ENCODE measurements around the gene OR2Y1.

OR2Y1 gene

GRCh38 chr5:180736536-180736935 is 3.3 kb downstream of the OR2Y1 start:
- Histone ChIP-seq H3K27ac (ENCODE audit: low read depth, low read length) (no peak overlapping the region), H3K27me3 (ENCODE audit: control insufficient read depth, low read length) (peaks cover 7% of the 10 kb centered on the region), H3F3A (ENCODE audit: control insufficient read depth, insufficient read depth) (no peaks in the 10 kb centered on the region), H3K4me2 (ENCODE audit: low read length) (no peak overlapping the region), H3K9me2 (replicated peaks; ENCODE audit: control insufficient read depth, low read length) (no peaks in the 10 kb centered on the region), H3K79me2 (ENCODE audit: control insufficient read depth, low read length) (no peaks in the 10 kb centered on the region), H3K4me1 (ENCODE audit: control insufficient read depth, low read length) (no peaks in the 10 kb centered on the region), H3K36me3 (ENCODE audit: control insufficient read depth, low read length) (no peaks in the 10 kb centered on the region), H3K9me3 (ENCODE audit: control insufficient read depth, insufficient read depth, low read length) (no peaks in the 10 kb centered on the region), H3K4me3 (ENCODE audit: low read length) (no peak overlapping the region), H4K20me1 (ENCODE audit: control insufficient read depth, insufficient read depth, low read depth, low read length) (no peaks in the 10 kb centered on the region)
- TF ChIP-seq, protein P1, sequence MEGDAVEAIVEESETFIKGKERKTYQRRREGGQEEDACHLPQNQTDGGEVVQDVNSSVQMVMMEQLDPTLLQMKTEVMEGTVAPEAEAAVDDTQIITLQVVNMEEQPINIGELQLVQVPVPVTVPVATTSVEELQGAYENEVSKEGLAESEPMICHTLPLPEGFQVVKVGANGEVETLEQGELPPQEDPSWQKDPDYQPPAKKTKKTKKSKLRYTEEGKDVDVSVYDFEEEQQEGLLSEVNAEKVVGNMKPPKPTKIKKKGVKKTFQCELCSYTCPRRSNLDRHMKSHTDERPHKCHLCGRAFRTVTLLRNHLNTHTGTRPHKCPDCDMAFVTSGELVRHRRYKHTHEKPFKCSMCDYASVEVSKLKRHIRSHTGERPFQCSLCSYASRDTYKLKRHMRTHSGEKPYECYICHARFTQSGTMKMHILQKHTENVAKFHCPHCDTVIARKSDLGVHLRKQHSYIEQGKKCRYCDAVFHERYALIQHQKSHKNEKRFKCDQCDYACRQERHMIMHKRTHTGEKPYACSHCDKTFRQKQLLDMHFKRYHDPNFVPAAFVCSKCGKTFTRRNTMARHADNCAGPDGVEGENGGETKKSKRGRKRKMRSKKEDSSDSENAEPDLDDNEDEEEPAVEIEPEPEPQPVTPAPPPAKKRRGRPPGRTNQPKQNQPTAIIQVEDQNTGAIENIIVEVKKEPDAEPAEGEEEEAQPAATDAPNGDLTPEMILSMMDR (IDR thresholded peaks at IDR 0.05; ENCODE audit: low read depth, low read length, poor library complexity, severe bottlenecking) = no peak
- TF ChIP-seq EZH2phosphoT487 (IDR thresholded peaks at IDR 0.05; ENCODE audit: borderline replicate concordance, low read length) = no peak

- TF ChIP-seq EZH2phosphoT487 (IDR thresholded peaks at IDR 0.05; ENCODE audit: borderline replicate concordance, low read length) = no peak
- TF ChIP-seq, protein P1 (IDR thresholded peaks at IDR 0.05; ENCODE audit: low read depth, low read length, poor library complexity, severe bottlenecking) = no peak
- Histone ChIP-seq H4K20me1 (ENCODE audit: control insufficient read depth, insufficient read depth, low read depth, low read length) (no peaks in the 10 kb centered on the region), H3K27ac (ENCODE audit: low read depth, low read length) (no peak overlapping the region), H3K4me3 (ENCODE audit: low read length) (no peak overlapping the region), H3K4me1 (ENCODE audit: control insufficient read depth, low read length) (no peaks in the 10 kb centered on the region), H3F3A (ENCODE audit: control insufficient read depth, insufficient read depth) (no peaks in the 10 kb centered on the region), H3K79me2 (ENCODE audit: control insufficient read depth, low read length) (no peaks in the 10 kb centered on the region), H3K4me2 (ENCODE audit: low read length) (no peak overlapping the region), H3K27me3 (ENCODE audit: control insufficient read depth, low read length) (no peaks in the 10 kb centered on the region), H3K9me3 (ENCODE audit: control insufficient read depth, insufficient read depth, low read length) (no peaks in the 10 kb centered on the region), H3K9me2 (replicated peaks; ENCODE audit: control insufficient read depth, low read length) (no peaks in the 10 kb centered on the region), H3K36me3 (ENCODE audit: control insufficient read depth, low read length) (no peaks in the 10 kb centered on the region)
Measured at GRCh38 chr5:180724944-180725343, 14.9 kb downstream of the OR2Y1 start.

DNA sequence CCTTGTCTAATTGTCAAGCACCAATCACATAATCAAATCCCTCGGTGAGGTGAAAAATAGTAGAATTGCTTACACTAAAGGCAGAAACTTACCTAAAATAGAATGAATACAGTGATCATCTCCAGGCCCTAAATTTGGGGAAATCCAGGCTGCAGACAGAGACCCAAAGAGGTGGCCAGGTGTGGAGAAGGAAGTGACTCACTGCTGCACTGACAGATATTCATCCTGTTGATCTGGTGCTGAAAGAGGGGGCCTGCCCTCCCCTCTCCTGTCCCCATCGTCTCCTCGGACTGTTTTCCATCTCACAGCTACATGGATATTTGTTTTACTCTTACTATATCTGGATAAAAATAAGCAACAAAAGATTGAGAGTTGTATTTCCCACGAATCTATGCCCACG is 15.9 kb downstream of the OR2Y1 start:
- no peaks in the 10 kb centered on the region for H3K27me3 ChIP-seq (ENCODE audit: control insufficient read depth, low read length)
- H4K20me1 ChIP-seq (ENCODE audit: control insufficient read depth, insufficient read depth, low read depth, low read length) = no peaks in the 10 kb centered on the region
- no peaks in the 10 kb centered on the region for H3K9me2 ChIP-seq (replicated peaks; ENCODE audit: control insufficient read depth, low read length)
- H3K4me1 ChIP-seq (ENCODE audit: control insufficient read depth, low read length) = no peaks in the 10 kb centered on the region
- no peak for TF ChIP-seq EZH2phosphoT487 (IDR thresholded peaks at IDR 0.05; ENCODE audit: borderline replicate concordance, low read length)
- TF ChIP-seq, protein P1 (IDR thresholded peaks at IDR 0.05; ENCODE audit: low read depth, low read length, poor library complexity, severe bottlenecking) = no peak
- H3F3A ChIP-seq (ENCODE audit: control insufficient read depth, insufficient read depth) = no peaks in the 10 kb centered on the region
- H3K36me3 ChIP-seq (ENCODE audit: control insufficient read depth, low read length) = no peaks in the 10 kb centered on the region
- no peaks in the 10 kb centered on the region for H3K79me2 ChIP-seq (ENCODE audit: control insufficient read depth, low read length)
- H3K4me3 ChIP-seq (ENCODE audit: low read length) = no peak overlapping the region
- no peaks in the 10 kb centered on the region for H3K9me3 ChIP-seq (ENCODE audit: control insufficient read depth, insufficient read depth, low read length)
- H3K4me2 ChIP-seq (ENCODE audit: low read length) = no peak overlapping the region
- H3K27ac ChIP-seq (ENCODE audit: low read depth, low read length) = no peak overlapping the region

DNA sequence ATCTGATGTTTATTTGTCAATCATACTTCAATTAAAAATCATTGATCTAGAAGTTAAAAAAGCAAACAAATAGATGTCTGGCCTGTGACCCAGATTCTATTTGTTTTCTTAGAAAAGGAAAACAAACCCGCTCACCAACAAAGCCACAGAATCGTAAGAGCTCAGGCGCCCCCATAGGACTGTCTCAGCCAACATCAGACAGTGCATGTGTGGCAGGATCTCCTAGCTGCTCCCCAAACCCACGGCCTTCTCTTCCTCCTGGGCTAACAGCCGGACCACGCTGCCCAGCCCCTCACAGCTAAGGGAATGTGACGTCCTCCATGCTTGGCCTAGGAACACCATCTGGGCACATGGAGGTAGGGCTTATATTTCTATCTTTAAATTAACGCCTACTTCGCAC is 19.4 kb downstream of the OR2Y1 start:
- no peak for TF ChIP-seq EZH2phosphoT487 (IDR thresholded peaks at IDR 0.05; ENCODE audit: borderline replicate concordance, low read length)
- TF ChIP-seq, protein P1 (IDR thresholded peaks at IDR 0.05; ENCODE audit: low read depth, low read length, poor library complexity, severe bottlenecking) = no peak
- no peak overlapping the region for H3K4me2 ChIP-seq (ENCODE audit: low read length)
- no peak overlapping the region for H3K27ac ChIP-seq (ENCODE audit: low read depth, low read length)
- no peaks in the 10 kb centered on the region for H3K4me1 ChIP-seq (ENCODE audit: control insufficient read depth, low read length)
- H3K79me2 ChIP-seq (ENCODE audit: control insufficient read depth, low read length) = no peaks in the 10 kb centered on the region
- H3K27me3 ChIP-seq (ENCODE audit: control insufficient read depth, low read length) = peaks cover 8% of the 10 kb centered on the region
- H3F3A ChIP-seq (ENCODE audit: control insufficient read depth, insufficient read depth) = no peaks in the 10 kb centered on the region
- H3K36me3 ChIP-seq (ENCODE audit: control insufficient read depth, low read length) = no peaks in the 10 kb centered on the region
- H3K9me3 ChIP-seq (ENCODE audit: control insufficient read depth, insufficient read depth, low read length) = no peaks in the 10 kb centered on the region
- H4K20me1 ChIP-seq (ENCODE audit: control insufficient read depth, insufficient read depth, low read depth, low read length) = no peaks in the 10 kb centered on the region
- no peaks in the 10 kb centered on the region for H3K9me2 ChIP-seq (replicated peaks; ENCODE audit: control insufficient read depth, low read length)
- no peak overlapping the region for H3K4me3 ChIP-seq (ENCODE audit: low read length)

Data from DOHH2 (cell line).